ENCODE measurements around the gene INHBC.
A peak's percentile ranks its signal among the peaks of the same experiment; 100 is the strongest.
"Not testable (repeated sequence)": the region's sequence is repeated elsewhere in the genome, so short reads cannot be mapped to it uniquely, and the experiment has no call there.

The INHBC gene, protein sequence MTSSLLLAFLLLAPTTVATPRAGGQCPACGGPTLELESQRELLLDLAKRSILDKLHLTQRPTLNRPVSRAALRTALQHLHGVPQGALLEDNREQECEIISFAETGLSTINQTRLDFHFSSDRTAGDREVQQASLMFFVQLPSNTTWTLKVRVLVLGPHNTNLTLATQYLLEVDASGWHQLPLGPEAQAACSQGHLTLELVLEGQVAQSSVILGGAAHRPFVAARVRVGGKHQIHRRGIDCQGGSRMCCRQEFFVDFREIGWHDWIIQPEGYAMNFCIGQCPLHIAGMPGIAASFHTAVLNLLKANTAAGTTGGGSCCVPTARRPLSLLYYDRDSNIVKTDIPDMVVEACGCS

DNA sequence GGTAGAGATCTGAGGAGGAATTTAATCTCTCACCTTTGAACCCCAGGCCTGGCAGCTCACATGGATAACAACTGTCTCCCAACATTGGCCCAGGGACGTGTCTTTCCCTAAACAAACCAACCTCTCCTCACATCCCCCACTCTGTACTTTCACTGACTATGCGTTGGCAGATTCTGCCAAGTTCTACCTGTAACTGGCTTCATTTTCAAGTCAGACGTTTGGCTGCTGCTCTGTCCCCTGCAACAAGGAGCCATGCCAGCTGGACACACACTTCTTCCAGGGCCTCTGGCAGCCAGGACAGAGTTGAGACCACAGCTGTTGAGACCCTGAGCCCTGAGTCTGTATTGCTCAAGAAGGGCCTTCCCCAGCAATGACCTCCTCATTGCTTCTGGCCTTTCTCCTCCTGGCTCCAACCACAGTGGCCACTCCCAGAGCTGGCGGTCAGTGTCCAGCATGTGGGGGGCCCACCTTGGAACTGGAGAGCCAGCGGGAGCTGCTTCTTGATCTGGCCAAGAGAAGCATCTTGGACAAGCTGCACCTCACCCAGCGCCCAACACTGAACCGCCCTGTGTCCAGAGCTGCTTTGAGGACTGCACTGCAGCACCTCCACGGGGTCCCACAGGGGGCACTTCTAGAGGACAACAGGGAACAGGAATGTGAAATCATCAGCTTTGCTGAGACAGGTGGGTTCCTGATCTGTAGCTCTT lies at the start of gene INHBC:
INHBC (plus strand) TSS at position 268 of the 707 bp plus-strand sequence; CDS start at position 371, 103 bp downstream.
- no peak for FAIRE-seq

DNA sequence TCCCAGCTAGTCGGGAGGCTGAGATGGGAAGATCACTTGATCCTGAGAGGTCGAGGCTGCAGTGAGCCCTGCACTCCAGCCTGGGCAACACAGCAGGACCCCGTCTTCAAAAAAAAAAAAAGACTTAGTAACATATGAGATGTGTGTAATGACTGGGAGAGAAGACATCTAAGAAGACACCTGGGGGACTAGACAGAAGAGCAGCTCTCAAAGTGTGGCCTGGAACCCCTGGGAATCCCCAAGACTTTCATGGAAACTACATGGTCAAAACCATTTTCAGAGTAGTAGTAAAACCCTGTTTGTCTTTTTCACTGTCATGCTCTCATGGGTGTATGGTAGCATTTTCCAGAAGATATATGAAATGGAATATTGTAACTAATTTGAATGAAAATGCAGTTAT lies 49.0 kb upstream of the INHBC start:
- no peak for FAIRE-seq

DNA sequence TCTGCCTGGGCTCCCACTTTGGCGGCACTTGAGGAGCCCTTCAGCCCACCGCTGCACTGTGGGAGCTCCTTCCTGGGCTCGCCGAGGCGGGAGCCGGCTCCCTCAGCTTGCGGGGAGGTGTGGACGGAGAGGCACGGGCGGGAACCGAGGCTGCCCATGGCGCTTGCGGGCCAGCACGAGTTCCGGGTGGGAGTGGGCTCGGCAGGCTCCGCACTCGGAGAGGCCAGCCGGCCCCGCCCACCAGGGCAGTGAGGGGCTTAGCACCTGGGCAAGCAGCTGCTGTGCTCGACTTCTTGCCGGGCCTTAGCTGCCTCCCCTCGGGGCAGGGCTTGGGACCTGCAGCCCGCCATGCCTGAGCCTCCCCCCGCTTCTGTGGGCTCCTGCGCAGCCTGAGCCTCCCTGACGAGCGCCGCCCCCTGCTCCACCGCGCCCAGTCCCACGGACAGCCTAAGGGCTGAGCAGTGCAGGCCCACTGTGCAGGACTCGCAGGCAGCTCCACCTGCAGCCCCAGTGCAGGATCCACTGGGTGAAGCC lies 48.3 kb upstream of the INHBC start:
- no peak for FAIRE-seq

DNA sequence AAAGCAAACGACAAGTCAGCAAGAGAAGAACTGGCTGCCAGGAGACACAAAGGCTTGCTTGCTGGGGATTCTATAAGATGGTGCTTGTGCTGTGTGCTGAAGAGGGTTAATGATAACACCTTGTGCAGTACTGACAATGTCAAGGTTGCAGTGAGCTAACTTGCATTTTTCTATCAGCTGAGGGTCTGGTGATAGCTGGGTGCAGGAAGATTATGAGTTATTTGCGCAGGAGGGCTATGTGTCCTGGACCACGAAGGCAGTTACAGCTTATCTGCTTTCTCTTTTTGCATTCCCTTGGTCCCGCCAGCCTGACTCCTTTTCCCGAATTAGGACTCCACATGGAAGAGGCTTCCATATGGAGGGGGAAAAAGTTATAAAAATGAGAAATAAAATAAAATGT lies 46.2 kb upstream of the INHBC start:
- FAIRE-seq, result no peak

DNA sequence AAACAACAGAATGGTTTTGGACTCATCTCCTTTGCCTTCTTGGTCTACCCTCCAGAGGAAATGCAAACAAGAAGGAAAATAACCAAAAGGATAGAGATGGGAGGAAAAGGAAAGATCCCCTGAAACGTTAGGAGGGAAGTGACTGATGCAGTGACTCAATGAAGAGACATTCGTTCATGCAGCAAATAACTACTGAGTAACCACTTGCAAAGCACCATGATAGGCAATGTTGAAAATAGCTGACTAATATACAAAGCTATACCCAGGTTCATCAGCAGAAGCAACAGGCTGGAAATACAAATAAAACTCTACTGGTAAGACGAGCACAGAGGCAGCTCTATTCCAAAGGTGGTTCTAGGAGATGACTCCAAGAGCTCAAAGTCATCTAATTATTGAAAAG lies 45.6 kb upstream of the INHBC start:
- peak; percentile 98 for FAIRE-seq

DNA sequence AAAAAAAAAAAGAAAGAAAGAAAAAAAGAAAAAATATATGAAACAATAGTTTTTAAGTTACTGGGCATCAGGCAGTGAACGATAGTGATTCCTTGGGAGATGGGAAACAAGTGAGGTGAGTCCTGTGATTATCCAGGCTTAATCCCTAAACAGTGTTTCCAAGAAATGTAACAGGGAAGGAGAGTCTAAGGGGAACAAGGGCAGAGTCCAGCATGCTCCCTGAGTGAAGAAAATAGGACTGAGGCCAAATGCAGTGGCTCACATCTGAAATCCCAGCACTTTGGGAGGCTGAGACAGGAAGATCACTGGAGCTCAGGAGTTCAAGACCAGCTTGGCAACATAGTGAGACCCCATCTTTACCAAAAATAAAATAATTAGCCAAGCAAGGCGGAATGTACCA lies 44.4 kb upstream of the INHBC start:
- FAIRE-seq, result no peak

DNA sequence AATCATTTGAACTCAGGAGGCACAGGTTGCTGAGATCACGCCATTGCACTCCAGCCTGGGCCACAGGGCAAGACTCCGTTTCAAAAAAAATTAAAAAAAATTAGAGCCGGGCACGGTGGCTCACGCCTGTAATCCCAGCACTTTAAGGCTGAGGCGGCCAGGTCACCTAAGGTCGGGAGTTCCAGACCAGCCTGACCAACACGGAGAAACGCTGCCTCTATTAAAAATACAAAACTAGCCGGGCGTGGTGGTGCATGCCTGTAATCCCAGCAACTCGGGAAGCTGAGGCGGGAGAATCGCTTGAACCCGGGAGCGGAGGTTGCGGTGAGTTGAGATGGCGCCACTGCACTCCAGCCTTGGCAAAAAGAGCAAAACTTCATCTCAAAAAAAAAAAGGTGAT lies 39.5 kb upstream of the INHBC start:
- FAIRE-seq, result no peak

DNA sequence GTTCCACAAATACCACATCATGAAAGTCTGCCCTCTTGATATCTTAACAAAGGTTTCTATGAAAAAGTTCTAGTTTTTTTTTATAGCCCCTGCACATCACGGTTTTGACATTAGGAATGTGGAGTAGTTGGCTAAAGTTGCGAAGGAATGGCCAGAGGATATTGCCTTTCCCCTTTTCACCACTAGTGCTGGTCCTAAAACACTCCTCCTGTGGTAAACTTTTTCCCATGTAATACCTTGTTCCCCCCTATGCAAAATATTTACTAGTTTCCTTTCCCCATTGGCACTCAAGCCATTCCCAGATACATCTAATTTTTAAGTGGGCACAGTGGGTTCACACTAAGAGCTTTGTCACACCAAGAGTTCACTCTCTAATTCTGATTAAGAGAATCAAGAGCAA lies 37.1 kb upstream of the INHBC start:
- FAIRE-seq, result no peak

DNA sequence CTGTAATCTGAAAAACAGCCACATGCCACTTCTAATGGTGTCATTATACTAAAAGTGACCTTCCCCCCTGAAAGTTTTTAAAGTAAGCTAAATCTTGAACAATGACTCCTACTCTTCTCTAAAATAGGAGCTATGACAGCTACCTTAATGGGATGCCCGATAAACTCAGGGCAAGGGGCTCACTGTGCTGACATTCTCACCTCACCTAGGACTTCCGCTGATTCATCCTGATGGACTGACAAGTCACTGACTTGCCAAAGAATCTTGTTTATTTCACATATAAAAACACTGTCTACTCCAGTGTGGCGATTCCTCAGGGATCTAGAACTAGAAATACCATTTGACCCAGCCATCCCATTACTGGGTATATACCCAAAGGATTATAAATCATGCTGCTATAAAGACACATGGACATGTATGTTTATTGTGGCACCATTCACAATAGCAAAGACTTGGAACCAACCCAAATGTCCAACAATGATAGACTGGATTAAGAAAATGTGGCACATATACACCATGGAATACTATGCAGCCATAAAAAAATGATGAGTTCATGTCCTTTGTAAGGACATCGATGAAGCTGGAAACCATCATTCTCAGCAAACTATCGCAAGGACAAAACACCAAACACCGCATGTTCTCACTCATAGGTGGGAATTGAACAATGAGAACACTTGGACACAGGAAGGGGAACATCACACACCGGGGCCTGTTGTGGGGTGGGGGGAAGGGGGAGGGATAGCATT lies 34.7 kb upstream of the INHBC start:
- FAIRE-seq, result not testable (repeated sequence)

DNA sequence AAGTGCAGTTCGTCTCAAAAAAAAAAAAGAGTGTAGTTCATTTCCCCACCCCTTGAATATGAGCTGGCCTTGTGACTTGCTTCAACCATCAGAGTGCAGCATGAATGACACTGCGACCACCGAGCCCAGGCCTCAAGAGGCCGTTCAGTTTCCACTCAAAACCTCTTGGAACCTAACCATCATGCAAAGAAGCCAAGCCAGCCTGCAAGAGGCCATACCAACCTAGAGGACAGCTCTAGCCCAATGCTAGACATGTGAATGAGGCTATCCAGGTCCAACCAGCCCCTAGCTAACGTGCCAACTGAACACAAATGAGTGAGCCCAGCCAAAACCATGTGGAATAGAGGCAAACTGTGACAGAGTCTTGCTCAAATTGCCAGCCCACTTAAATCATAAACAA lies 33.4 kb upstream of the INHBC start:
- no peak for FAIRE-seq

DNA sequence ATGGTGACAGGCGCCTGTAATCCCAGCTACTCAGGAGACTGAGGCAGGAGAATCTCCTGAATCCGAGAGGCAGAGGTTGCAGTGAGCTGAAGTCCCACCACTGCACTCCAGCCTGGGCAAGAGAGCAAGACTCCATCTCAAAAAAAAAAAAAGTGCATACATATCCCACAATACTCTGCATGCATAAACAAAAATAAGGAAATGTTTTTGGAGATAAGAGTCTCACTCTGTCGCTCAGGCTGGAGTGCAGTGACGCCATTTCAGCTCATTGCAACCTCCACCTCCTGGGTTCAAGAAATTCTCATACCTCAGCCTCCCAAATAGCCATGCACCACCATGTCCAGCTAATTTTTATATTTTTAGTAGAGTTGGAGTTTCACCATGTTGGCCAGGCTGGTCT lies 32.4 kb upstream of the INHBC start:
- FAIRE-seq, result not testable (repeated sequence)

DNA sequence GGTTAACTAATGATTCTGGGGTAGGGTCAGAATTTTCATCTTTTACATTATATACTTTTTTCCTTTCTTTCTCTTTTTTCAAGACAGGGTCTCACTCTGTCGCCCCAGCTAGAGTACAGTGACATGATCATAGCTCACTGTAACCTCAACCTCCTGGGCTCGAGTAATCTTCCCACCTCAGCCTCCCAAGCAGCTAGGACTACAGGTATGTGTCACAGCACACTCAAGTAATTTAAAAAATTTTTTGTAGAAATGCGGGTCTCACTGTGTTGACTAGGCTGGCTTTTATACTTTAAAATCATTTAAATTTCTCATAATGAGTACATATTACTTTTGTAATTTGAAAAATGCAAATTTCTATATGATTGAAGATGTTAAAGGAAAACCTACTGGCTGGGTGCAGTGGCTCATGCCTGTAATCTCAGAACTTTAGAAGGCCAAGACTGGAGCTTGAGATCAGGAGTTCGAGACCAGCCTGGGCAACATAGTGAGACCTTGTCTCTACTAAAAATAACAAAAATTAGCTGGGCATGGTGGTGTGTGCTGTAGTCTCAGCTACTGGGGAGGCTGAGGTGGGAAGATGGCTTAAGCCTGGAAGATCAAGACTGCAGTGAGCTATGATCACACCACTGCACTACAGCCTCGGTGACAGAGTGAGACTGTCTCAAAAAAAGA lies 29.5 kb upstream of the INHBC start:
- FAIRE-seq, result no peak

DNA sequence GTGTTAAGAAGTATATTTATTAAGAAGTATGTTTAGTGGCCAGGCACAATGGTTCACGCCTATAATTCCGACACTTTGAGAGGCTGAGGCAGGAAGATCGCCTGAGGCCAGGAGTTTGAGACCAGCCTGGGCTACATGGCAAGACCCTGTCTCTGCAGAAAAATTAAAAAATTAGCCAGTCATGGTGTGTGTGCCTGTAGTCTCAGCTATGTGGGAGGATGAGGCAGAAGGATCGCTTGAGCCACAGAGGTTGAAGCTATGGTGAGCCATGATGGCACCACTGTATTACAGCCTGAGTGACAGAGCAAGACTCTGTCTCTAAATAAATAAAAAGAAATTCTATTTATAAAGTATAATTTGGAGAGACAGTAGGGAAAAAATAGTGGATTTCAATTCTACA lies 24.1 kb upstream of the INHBC start:
- no peak for FAIRE-seq

DNA sequence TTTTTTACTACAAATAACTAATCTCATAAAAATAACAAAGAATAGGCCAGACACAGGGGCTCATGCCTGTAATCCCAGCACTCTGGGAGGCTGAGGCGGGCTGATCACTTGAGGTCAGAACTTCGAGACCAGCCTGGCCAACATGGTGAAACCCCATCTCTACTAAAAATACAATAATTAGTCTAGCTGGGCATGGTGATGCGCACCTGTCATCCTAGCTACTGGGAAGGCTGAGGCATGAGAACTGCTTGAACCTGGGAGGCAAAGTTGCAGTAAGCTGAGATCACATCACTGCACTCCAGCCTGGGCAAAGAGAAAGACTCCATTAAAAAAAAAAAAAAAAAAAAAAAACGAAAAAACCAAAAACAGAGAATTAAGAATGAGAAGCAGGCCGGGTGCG lies 20.4 kb upstream of the INHBC start:
- FAIRE-seq, result not testable (repeated sequence)

DNA sequence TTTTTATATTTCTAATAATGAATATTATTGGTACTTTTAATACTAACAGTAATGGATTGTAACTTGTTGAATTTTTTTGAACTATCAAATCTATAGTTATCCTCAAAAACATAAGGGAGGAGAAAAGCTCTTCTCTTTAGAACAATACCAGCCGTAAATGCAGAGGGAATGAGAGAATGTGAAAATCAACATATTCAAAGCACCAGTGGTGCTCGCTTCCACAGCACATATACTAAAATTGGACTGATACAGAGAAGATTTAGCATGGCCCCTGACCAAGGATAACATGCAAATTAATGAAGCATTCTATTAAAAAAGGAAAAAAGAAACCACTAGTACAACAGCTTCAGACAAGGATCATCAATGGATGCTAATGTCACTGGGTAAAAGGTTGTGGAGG lies 19.5 kb upstream of the INHBC start:
- FAIRE-seq, result no peak

DNA sequence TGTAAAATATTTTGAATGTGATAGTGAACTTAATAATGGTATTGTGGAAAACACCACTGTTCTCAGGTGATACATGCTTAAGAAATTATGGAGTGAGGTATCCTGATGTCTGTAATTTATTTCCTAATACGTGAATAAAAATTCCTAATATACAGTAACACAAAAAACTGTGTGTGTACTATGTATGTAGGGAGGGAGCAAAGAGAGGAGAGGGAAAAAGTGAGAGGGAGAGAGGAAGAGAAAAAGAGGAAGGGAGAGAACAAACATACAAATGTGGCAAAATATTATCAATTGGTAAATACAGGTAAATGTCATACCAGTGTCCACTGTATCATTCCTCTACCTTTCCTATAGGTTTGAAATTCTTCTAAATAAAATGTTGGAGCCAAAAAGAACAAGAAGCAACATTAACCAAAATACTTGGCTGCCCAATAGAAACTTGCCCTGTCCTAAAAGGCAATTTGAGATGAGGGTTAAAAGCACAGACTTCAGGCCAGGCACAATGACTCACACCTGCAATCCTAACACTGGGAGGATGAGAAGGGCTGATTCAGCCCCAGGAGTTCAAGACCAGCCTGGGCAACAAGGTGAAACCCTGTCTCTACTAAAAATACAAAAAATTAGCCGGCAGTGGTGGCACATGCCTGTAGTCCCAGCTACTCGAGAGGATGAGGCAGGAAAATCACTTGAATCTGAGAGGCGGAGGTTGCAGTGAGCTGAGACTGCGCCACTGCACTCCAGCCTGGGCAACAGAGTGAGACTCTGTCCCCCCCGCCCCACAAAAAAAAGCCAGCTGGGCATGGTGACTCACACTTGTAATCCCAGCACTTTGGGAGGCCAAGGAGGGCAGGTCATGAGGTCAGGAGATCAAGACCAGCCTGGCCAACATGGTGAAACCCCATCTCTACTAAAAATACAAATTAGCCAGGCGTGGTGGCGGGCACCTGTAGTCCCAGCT lies 18.3 kb upstream of the INHBC start:
- FAIRE-seq, result no peak

DNA sequence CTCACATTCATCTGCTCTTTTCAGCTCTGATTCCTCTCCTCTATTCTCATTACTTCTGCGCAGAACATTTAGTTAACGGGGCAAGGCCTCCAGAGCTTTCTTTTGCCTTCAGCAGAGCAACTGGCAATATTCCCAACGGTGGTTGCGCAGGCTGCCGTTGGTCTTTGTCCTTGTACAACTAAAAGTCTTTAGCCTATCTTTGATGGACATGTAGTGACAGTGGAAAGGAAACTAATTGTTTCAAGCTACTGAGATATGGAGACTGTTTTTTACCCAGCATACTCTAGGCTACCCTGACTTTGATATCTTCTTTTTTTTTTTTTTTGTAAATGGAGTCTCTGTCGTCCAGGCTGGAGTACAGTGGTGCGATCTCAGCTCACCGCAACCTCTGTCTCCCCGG lies 16.3 kb upstream of the INHBC start:
- FAIRE-seq, result no peak

DNA sequence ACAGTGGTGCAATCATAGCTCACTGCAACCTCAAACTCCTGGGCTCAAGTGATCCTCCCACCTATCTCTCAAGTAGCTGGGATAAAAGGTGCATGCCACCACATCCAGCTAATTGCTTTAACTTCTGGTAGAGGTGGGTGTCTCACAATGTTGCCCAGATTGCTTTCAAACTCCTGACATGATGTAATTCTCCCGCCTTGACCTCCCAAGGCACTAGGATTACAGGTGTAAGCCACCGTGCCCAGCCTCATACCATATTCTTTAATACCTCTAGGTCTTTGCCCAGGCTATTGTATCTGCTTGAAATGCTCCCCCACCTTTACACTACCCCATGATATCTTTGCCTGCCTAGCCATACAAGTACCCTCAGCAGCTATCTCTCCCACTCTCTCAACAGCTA lies 15.1 kb upstream of the INHBC start:
- no peak for FAIRE-seq

DNA sequence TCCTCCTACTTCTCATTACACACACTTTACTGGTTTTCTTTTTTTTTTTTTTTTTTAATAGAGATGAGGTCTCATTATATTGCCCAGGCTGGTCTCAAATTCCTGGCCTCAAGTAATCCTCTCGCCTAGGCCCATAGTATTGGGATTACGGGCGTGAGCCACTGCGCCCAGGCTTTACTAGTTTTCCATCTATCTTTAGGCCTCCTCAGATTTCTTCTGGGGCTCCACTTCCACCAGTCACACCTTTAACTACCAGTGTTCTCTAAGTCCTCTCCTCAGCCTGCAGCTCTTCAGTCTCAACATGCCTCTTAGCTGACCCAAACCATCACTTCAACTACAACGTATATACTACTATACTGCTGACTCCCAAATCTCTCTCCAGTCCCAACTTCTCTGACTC lies 14.1 kb upstream of the INHBC start:
- FAIRE-seq, result no peak

DNA sequence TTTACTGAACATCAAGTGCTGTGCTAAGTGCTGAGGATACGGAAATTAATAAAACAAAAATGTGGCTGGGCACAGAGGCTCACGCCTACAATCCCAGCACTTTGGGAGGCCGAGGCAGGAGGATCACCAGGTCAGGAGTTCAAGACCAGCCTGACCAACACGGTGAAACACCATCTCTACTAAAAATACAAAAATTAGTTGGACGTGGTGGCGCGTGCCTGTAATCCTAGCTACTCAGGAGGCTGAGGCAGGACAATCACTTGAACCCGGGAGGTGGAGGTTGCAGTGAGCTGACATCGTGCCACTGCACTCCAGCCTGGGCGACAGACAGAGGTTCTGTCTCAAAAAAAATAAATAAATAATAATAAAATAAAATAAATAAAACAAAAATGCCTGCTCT lies 7.6 kb upstream of the INHBC start:
- FAIRE-seq, result not testable (repeated sequence)

DNA sequence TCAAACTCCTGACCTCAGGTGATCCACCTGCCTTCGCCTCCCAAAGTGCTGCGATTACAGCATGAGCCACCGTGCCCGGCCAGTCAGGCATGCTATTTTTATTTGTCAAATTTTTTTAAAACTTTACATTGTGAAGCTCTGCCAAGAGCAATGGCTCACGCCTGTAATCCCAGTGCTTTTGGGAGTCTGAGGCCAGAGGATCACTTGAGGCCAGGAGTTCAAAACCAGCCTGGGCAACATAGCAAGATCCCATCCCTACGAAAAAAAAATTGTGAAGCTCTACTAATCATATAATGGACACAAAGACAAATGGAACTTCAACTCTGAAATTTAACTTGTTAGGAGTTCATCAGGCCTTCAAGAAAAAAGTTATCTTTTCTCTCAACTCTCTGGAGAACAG lies 5.6 kb upstream of the INHBC start:
- no peak for FAIRE-seq
